AML-193 (cell line): ENCODE measurements around the gene TRPV2.
"Not testable (repeated sequence)": the region's sequence is repeated elsewhere in the genome, so short reads cannot be mapped to it uniquely, and the experiment has no call there.

Experiments
- DNase-seq, 2 experiments: peaks; one replicate each; lab custom pipeline; 2025; lab: John Stamatoyannopoulos, UW

The TRPV2 gene

DNA sequence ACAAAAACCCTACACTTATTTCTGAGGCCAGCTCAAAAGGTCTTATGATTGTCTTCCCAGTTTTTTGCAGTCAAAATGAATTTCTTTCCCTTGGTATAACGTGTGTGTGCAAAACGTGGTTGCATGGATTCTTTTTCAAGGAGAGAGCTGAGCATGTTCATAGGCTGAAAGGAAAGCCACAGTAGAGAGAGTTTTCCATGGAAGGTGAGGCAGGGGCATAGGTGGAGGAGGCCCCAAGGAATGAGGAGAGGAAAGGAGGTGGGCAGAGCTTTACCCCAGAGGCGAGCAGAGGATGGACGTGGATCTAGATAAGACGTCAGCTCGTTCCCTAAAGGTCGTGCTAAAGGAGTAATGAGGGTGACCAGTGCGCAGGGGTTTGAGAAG is 22.8 kb downstream of the TRPV2 start:
- no peak for DNase-seq

DNA sequence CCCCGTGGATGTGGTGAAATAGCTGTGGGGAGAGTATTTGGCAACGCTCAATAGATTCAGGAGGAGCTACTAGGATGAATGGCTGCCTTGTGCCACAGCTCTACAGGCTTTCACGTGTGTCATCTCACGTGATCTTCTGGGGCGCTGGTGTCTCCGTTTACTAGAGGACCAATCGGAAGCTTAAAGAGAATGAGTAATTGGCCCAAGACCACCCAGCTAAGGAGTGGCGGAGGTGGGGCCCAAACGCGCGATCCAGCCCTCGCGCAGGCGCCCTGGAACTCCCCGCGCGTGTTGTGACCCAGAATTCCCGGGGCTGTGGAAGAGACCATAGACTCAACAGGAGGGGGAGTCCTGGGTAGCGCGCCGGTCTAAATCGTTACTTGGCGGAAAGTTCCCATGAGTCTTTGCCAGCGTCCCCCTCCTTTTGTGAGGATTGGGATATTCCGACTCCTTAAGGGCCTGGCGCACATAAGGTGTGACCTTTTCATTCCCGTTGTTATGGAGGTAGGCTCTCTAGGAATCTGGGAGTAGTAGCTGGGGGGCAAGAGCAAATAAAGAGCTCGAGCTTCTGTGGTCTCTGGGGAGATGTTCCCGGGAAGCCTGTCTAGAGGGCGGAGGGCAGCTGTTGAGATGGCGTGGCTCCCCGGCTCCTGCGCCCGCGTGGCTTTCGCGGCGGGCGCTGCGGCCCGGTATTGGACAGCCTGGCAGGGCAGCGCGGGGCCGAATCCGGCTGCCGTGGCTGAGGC is 23.4 kb downstream of the TRPV2 start:
- peak; percentile 83 to 88 for DNase-seq

DNA sequence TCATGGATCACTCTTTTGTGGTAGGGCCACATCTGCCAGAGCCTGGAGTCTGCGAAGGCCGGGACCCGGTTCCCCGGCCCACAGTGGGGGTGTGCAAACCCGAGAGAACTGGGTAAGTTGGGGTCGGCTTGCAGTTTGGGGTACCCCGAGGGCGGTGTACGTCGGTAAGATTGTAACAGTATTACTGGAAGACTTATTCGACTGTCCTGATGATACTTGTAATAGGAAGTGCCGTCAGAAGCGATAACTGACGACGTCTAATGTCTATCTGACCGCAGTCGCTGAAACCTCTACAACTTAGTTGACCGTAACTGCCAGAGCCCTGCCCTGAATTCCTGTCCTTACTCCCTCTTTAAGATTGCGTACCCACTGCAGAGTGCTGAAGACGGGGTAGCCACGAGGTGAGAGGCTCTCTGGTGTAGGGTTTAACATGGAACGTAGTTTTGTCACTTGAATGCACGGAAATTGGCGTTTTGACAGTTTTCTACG is 24.0 kb downstream of the TRPV2 start:
- DNase-seq = no peak

DNA sequence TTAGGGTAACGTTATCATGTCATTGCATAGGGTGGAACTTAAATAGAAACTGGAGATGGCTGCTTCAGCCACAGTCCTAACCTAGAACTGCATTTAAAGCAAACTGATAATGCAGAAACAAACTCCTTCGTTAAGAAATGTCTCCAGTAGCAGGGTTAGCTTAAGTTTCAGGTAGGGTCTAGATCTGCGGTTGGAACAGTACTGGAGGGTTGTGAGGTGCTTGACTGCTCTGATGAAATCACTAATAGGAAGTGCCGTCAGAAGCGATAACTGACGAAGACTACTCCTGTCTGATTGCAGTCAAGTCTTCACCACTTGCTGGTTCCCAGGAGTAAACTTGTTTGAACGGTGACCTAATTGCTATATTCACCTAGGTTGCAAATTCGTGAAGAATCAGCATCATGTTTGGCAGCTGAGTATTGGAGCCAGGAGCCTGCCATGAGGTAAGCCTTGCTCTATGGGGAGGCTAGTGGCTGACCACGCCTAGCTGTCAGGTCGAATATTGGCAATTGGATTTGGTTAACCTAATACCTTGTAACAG is 24.5 kb downstream of the TRPV2 start:
- DNase-seq = no peak

DNA sequence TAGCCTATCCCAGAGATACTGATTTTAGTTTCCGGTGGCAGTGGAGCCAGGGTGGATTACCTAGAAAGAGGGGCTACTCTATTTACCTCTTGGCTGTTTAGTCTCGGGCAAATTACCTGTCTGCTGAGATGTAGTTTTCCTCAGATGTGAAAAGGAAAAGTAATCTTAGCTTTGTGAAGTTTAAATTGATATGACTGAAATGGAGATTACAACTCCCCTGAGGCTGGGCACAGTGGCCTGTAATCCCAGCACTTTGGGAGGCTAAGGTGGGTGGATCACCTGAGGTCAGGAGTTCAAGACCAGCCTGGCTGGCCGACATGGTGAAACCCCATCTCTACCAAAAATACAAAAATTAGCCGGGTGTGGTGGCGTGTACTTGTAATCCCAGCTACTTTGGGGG is 25.0 kb downstream of the TRPV2 start:
- not testable (repeated sequence) for DNase-seq

DNA sequence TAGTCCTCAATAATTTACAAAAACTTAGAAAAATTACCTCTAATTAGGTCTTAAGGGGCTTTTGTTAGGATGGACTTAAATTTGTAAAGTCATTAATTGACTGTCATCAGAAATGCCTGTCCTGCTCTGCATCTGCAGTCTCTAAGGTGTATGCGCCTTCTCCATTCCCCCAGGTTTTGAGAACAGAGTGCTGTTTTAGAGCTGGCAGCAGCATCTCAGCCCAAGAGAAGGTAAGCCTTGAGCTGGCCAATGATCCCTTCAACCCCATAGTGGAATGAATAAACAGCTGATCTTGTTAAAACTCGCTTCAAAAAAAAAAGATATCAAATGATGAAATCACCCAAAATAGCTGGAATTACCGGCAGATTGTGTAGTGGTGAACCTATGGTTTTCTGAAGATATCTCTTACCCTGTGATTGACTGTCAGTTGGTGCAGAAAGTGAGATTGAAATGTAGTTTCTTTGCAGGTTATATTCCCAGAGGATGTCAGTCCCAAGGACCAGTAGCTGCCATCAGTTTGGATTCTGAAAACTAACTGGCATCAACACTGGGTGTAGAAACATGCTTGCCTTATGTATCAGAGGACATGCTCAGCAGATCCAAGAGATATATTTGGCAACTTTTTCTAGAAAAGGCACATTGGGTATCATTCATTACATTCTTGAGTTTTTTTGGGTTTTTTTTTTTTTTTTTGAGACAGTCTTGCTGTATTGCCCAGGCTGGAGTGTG is 25.7 kb downstream of the TRPV2 start:
- DNase-seq = no peak

DNA sequence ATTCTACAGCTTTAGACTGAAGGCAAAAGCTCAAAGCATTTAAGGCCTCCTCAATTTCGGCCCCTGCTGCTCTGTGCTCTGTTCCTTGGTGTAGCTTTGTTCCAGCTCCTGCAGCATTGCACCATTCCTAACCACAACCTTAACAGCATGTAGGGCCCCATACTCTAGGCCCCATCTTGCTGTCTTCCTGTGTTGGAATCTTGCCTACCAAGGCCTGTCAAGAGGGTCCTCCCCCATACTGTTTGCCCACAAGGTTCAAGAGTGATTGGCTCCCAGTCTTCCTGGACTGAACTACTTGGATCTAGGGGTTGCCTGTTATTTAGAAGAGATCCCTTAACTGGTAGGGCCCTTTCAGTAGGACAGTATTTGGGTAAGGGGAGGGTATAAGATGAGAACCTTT is 26.8 kb downstream of the TRPV2 start:
- DNase-seq = peak; percentile 31 to 38

DNA sequence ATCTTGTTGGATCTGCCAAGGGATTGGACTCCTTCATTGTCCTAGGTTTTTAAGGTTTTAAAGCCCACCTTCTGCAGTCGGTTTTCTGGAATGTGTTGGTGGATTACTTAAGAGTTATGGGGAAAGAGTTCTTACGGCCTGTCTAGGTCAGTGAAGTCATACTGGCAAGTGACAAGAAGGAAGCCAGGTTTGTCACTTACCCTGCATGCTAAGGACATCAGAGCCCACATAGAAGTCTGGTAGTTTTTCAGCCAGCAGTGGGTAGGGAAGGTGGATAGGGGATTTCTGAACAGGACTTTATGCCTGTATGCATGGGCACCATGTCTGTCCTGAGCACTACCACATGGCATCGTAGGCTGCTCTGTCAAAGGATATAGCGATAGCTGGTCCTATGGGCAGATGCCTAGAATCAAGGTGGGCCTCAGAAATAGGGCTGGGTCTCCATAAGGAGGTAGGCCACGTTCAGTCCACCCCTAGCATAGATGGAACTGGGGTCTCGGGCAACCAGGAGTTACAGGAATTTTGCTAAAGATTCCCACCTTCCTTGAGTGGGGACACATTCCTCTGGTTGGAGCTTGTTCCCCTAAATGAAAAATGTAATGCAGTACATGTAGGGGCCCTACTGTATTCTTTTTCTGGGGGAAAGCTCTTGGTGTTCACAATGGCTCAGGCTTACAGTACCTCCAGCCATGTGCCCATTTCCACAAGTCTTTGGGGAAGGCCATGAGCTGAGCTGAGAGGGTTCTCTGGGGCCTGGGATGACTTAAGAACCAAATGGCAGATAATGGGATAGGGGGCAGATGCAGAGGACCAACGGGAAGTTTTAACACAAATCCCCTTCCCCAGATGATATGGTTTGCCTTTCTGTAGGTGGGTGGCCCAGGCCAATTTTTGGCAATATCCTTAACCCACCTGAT is 27.5 kb downstream of the TRPV2 start:
- no peak for DNase-seq

DNA sequence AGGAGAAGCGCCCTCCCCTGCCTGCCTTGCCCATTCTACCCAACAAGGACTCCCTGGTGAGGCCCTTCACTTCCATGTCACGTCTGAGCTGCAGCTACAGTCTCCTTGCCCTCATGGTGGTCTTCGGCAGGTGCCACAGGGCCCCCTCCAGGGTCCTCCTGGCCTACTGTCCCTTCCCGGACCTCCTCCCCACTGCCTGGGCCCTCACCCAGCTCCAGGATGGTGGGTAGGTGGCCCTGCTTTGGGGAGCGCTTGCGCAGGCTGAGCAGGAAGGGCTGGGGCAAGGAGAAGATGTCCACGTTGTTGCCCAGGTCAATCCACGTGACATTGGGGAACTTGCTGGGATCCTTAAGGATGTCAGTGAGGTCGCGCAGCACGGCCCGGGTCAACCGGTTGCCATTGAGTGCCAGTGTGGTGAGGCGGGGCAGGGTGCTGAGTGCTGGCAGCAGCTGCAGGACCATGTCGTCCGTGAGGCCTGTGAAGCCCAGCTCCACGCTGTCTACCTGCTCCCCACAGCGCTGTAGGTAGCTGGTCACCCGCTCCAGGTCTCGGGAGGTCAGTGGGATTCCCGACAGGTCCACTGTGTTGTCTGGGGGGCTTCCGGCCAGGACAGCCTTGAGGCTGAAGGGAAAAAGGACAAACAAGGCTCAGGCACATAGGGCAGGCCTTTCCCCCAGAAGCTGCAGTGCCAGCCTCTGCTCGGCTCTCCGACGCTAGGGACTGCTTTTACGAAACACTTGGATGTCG is 28.3 kb downstream of the TRPV2 start:
- no peak for DNase-seq

DNA sequence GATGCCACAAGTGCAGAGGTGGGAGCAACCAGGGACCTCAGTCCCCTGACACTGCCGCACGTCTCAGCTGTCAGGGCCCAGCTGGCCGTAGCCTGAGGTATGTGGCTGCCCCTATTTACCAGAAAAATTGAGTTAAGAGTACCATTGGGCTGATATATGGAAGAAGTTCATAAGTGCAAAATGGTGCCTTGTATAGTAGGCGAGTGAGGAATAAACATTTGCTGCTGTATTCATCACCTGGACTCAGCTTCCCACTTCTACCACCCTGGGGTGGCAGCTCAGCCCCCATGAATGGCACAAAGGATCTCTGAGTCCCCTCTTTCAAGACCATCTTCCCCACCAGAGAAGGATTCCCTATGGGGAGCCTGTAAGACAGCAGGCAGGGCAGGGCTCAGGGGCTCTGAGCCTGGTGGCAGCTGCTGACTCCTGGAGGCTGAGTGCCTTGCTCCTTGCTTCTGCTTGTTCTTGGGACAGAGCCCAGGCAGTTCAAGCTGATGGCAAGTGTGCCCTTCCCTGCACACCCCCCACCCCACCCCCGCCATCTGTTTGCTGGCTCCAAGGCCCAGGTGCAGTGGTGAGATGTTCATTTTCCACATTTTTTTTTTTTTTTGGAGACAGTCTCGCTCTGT is 29.0 kb downstream of the TRPV2 start:
- DNase-seq = no peak

DNA sequence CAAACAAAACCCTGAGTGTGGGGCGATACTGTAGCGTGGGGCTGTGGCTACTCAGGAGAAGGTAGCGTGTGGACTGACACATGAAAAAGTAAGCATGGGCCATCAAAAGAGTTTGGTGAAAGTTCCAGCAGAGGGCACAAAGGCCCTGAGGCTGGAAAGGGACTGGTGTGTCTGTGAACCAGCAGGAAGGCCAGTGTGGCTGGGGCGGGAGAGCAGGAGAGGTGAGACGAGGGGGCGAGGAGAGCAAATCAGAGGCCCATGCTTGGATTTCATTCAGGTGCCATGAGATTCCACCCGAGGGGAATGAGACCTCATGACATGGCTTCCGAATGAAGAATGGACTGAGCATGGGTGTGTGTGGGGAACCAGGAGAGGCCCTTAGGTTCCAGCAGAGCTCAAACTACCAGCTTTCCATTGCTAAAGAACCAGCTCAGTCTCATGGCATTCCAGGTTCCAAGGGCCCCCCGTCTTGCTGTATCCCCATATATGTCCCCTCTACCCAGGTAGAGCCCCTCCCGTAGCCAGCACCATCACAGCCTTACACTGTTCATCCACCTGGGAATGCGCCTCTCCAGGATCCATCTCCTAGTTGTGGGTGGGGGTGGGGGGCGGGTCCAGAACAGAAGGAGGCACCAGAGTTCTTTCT is 31.1 kb downstream of the TRPV2 start:
- DNase-seq = no peak

DNA sequence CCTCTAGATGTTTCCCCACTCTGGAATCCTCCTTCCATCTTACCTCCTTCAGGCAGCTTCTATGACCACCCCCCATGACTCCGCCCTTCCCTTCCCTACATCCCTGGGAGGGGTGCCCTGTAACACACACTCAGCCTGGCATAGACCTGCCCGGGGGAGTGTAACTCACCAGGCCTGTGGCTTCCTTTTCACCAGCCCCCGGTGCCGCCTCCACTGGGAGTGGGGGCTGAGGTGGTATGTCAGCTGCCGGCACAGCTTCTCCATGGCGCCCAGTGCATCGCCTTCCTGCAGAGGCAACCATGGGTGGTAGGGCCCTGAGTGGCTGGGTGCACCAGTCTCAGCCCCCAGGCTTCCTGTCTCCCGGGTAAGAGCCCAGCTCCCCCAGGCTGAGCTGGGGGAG is 32.3 kb downstream of the TRPV2 start:
- no peak for DNase-seq

DNA sequence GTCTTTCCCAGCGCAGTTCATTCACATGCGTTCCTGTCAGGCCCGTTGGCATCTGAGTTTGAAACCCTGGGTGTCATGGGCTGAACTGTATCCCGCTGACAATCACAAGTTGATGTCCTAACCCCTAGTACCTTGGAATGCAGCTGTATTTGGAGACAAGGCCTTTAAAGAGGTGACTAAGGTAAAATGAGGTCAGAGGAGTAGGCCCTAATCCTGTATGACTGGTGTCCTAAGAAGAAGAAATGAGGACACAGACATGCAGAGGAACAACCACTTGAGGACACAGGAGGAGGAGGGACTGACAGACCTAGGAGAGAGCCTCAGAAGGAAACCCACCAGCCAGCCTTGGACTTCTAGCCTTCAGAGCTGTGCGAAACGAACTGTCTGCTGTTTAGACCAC is 33.1 kb downstream of the TRPV2 start:
- no peak for DNase-seq

DNA sequence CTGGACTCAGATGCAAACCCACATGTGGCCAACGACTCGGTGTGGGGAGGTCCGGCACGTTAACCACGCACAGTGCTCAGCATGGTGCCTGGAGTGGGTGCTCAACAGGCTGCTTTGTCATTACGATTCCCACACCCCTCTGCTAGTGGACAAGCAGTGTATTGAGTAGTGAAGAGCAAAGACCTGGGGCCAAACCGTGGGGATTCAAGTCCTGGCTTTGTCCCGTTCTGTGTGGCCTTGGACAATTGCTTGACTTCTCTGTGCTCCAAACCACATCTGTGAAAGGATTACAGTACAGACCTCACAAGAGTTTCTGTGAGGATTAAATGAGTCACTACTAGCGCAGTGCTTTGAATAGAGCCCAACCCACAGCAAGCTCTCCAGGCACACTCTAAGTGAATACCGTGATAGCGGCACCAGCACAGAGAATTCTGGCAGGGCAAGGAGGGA is 33.8 kb downstream of the TRPV2 start:
- no peak for DNase-seq

DNA sequence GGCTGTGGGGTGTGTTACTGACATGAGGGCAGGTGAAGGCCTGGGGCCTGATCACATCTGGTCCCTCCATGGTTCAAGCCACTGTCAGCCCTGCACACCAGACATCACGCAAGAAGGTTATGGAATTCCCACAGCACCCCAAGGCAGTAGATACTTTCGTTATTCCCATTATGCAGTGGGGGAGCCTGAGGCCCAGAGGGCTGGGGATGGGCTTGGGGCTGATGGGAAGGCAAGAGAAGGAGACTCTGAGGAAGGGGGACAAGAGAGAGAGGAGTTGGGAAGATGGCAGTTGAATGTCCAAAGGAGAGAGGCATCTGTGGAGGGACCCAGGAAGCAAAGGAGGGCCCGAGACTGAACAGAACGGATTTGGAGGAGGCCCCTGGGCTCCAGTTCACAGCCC is 34.7 kb downstream of the TRPV2 start:
- no peak for DNase-seq

DNA sequence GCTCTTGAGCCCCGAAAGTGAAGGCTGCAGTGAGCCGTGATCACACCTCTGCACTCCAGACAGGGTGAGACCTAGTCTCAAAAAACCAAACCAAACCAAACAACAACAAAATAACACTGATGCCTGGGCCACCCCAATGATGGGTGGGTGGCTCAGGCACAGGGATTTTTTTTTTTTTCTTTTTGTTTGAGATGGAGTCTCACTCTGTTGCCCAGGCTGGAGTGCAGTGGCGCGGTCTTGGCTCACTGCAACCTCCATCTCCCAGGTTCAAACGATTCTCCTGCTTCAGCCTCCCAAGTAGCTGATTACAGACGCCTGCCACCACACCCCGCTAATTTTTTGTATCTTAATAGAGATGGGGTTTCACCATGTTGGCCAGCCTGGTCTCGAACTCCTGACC is 36.9 kb downstream of the TRPV2 start:
- DNase-seq = not testable (repeated sequence)

DNA sequence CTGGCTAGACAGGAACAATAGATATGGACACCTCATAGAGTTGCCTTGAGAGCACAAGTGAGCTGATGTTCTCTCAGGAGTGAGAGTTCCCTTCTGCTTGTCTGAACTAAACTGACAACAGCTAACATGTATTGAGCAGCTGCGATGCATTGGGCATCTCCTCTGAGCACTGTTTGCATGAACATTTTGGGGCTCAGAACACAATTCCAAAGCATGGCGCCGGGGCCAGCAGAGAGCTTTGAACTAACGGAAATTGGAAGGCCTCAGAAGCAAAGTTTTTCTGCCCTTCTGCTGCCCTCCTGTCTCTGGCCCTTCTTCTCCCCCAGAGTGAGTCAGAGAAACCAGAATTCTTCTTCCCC is 38.1 kb downstream of the TRPV2 start:
- no peak for DNase-seq

DNA sequence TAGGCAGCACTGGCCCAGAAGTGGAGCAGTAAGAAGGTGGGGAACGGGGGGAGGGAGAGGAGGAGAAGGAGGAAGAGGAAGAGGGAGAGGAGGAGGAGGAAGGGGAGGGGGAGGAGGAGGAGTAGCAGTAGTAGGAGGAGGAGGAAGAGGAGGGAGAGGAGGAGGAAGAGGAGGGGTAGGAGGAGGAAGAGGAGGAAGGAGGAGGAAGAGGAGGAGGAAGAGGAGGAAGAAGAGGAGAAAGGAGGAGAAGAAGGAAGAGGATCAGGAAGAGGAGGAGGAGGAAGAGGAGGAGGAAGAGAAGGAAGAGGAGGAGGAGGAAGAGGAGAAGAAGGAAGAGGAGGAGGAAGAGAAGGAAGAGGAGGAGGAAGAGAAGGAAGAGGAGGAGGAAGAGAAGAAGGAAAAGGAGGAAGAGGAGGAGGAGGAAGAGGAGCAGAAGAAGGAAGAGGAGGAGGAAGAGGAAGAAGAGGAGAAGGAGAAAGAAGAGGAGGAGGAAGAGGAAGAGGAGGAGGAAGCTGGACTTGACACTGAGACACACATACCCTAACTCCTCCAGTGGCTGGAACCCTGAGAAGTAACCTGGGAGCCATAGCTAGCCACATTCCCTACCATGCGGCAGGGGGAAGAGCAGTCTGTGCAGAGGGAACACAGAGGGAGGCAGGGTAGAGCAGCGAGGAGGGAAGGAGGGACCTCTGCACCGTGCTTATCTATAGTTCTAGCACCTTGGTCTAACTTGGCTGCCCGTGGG is 40.8 kb downstream of the TRPV2 start:
- DNase-seq = no peak

DNA sequence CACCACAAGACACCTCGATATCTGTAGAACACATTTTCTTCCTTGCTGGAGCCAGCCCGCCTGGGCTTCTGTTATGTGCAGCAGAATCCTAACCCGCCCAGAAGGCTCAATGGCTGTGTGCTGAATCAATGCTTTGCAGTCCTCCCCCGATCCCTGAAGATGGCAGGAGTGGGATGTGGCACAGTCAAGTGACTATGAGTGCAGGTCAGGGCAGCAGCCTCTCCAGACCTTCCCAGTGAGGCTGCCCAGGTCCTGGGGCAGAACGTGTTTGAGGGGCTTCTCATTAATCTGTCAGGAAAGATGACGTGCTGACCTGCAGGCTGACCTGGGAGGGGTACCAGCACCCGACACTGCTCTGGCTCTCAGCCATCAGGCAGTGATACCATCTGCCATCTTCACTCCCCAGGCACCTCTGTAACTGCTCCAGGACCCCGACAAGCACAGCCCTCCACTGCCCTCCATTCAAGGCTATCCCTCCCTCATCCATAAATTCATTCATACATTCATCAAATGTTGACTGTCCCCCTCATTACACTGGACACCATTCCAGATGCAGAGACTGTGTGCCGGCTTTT is 41.5 kb downstream of the TRPV2 start:
- no peak for DNase-seq
